Panc1 (cell line): ENCODE data around the gene VWA3B.

ENCODE experiments used
- POLR2AphosphoS5 ChIP-seq: IDR thresholded peaks from 2 replicates; pipeline ENCODE4 v1.6.1; 2012; ENCODE audit warnings: mild to moderate bottlenecking, low read depth, low read length, moderate library complexity
- REST ChIP-seq, 2 experiments: IDR thresholded peaks; 2 replicates each; pipeline ENCODE4 v1.6.1; 2011 to 2012; ENCODE audit warnings: low read depth in 2 of 2, control low read depth in 1 of 2, low read length in 1 of 2, mild to moderate bottlenecking in 1 of 2, moderate library complexity in 1 of 2; ENCODE audit not compliant: insufficient read depth in 1 of 2
- SIN3A ChIP-seq: IDR thresholded peaks from 2 replicates; pipeline ENCODE4 v1.6.1; 2012; ENCODE audit warnings: low read depth, mild to moderate bottlenecking, low read length, moderate library complexity, borderline replicate concordance; ENCODE audit not compliant: insufficient read depth
- TCF7L2 ChIP-seq: IDR thresholded peaks from 2 replicates; pipeline ENCODE4 v1.6.1; 2011; ENCODE audit warnings: mild to moderate bottlenecking, low read depth, low read length, inconsistent platforms
- TF ChIP-seq, protein P1 (sequence below): fragments of 450-650 bp; IDR thresholded peaks from 2 replicates; pipeline ENCODE4 v1.5.1; 2017; ENCODE audit warnings: mild to moderate bottlenecking

- TF ChIP-seq, protein P1, sequence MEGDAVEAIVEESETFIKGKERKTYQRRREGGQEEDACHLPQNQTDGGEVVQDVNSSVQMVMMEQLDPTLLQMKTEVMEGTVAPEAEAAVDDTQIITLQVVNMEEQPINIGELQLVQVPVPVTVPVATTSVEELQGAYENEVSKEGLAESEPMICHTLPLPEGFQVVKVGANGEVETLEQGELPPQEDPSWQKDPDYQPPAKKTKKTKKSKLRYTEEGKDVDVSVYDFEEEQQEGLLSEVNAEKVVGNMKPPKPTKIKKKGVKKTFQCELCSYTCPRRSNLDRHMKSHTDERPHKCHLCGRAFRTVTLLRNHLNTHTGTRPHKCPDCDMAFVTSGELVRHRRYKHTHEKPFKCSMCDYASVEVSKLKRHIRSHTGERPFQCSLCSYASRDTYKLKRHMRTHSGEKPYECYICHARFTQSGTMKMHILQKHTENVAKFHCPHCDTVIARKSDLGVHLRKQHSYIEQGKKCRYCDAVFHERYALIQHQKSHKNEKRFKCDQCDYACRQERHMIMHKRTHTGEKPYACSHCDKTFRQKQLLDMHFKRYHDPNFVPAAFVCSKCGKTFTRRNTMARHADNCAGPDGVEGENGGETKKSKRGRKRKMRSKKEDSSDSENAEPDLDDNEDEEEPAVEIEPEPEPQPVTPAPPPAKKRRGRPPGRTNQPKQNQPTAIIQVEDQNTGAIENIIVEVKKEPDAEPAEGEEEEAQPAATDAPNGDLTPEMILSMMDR, result no peak
- TF ChIP-seq REST (IDR thresholded peaks at IDR 0.05; ENCODE audit: insufficient read depth in 1 of 2, low read depth in 2 of 2, low read length in 1 of 2) (no peak), POLR2AphosphoS5 (no peak), SIN3A (no peak), TCF7L2 (no peak)
These were observed 23.6 kb upstream of the VWA3B start for GRCh38 chr2:98063291-98063854.
